H9 (cell line): ENCODE measurements around the gene SDR42E1. TPM values are rescaled to one million over a fixed set of nuclear protein-coding genes. Genes with fewer than 3 reads are reported as not detected.

Source experiments
- DNase-seq: peaks from one replicate; pipeline ENCODE4 v3.0.0-alpha.2; 2017
- H2AFZ ChIP-seq: one replicate; pipeline ENCODE4 v1.6.1; 2013; ENCODE audit warnings: mild to moderate bottlenecking, low read length, control low read depth, moderate library complexity
- H2AK5ac ChIP-seq: 2 replicates; pipeline ENCODE4 v1.6.1; 2013; ENCODE audit warnings: low read length, control low read depth, mixed read lengths; ENCODE audit not compliant: insufficient read length
- H2BK120ac ChIP-seq: one replicate; pipeline ENCODE4 v1.6.1; 2013; ENCODE audit warnings: low read depth, mild to moderate bottlenecking, low read length, control low read depth, inconsistent platforms; ENCODE audit not compliant: poor library complexity, severe bottlenecking
- H2BK12ac ChIP-seq: 2 replicates; pipeline ENCODE4 v1.6.1; 2013; ENCODE audit warnings: low read length, control low read depth, mixed read lengths, low read depth; ENCODE audit not compliant: insufficient read length
- H2BK15ac ChIP-seq: 2 replicates; pipeline ENCODE4 v1.6.1; 2013; ENCODE audit warnings: low read depth, low read length, control low read depth
- H2BK20ac ChIP-seq: one replicate; pipeline ENCODE4 v1.6.1; 2013; ENCODE audit warnings: low read depth, mild to moderate bottlenecking, low read length, control low read depth, inconsistent platforms; ENCODE audit not compliant: poor library complexity, severe bottlenecking
- H2BK5ac ChIP-seq: 2 replicates; pipeline ENCODE4 v1.6.1; 2013; ENCODE audit warnings: low read length, control low read depth, mixed read lengths; ENCODE audit not compliant: insufficient read length
- H3K14ac ChIP-seq: 2 replicates; pipeline ENCODE4 v1.6.1; 2013; ENCODE audit warnings: low read length, control low read depth; ENCODE audit not compliant: insufficient read depth
- H3K18ac ChIP-seq: 2 replicates; pipeline ENCODE4 v1.6.1; 2013; ENCODE audit warnings: low read depth, mild to moderate bottlenecking, mixed read lengths, low read length, control low read depth; ENCODE audit not compliant: insufficient read length
- H3K23ac ChIP-seq: 2 replicates; pipeline ENCODE4 v1.6.1; 2013; ENCODE audit warnings: low read length, control low read depth, mixed read lengths, low read depth; ENCODE audit not compliant: insufficient read length
- H3K23me2 ChIP-seq: 2 replicates; pipeline ENCODE4 v1.6.1; 2013; ENCODE audit warnings: low read depth, mild to moderate bottlenecking, mixed read lengths, low read length, control low read depth; ENCODE audit not compliant: insufficient read length, poor library complexity, severe bottlenecking
- H3K27ac ChIP-seq: 2 replicates; pipeline ENCODE4 v1.5.1; 2013; ENCODE audit warnings: low read length, control low read depth, mixed read lengths, low read depth; ENCODE audit not compliant: insufficient read length
- H3K27me3 ChIP-seq: 2 replicates; pipeline ENCODE4 v1.6.1; 2013; ENCODE audit warnings: low read length, control low read depth, inconsistent platforms; ENCODE audit not compliant: insufficient read depth
- H3K4ac ChIP-seq: 2 replicates; pipeline ENCODE4 v1.6.1; 2013; ENCODE audit warnings: low read depth, mild to moderate bottlenecking, control low read depth, inconsistent platforms, low read length, moderate library complexity
- H3K4me1 ChIP-seq: 2 replicates; pipeline ENCODE4 v1.6.1; 2013; ENCODE audit warnings: low read length, control low read depth, inconsistent platforms; ENCODE audit not compliant: insufficient read depth
- H3K4me2 ChIP-seq: 2 replicates; pipeline ENCODE4 v1.6.1; 2013; ENCODE audit warnings: low read length, control low read depth, mixed read lengths; ENCODE audit not compliant: insufficient read length, insufficient read depth
- H3K56ac ChIP-seq: 2 replicates; pipeline ENCODE4 v1.6.1; 2013; ENCODE audit warnings: low read depth, mild to moderate bottlenecking, mixed read lengths, low read length, control low read depth; ENCODE audit not compliant: insufficient read length
- H3K79me1 ChIP-seq: 2 replicates; pipeline ENCODE4 v1.6.1; 2013; ENCODE audit warnings: low read depth, mild to moderate bottlenecking, moderate library complexity, low read length, control low read depth, inconsistent platforms; ENCODE audit not compliant: insufficient read depth, poor library complexity, severe bottlenecking
- H3K79me2 ChIP-seq: 2 replicates; pipeline ENCODE4 v1.6.1; 2013; ENCODE audit warnings: low read length, control low read depth, inconsistent platforms; ENCODE audit not compliant: insufficient read depth
- H3K9ac ChIP-seq: 2 replicates; pipeline ENCODE4 v1.6.1; 2013; ENCODE audit warnings: low read length, control low read depth, mixed read lengths; ENCODE audit not compliant: insufficient read length; ENCODE audit errors: extremely low read depth
- H3K9me3 ChIP-seq: one replicate; pipeline ENCODE4 v1.6.1; 2013; ENCODE audit warnings: low read depth, low read length, inconsistent platforms; ENCODE audit not compliant: control insufficient read depth
- H3T11ph ChIP-seq: one replicate; pipeline ENCODE4 v1.6.1; 2013; ENCODE audit warnings: mild to moderate bottlenecking, low read length, control low read depth, inconsistent platforms
- H4K20me1 ChIP-seq: one replicate; pipeline ENCODE4 v1.6.1; 2013; ENCODE audit not compliant: control insufficient read depth, insufficient read length, insufficient read depth
- H4K5ac ChIP-seq: 2 replicates; pipeline ENCODE4 v1.6.1; 2013; ENCODE audit warnings: low read depth, mild to moderate bottlenecking, mixed read lengths, low read length, control low read depth; ENCODE audit not compliant: insufficient read length
- H4K8ac ChIP-seq: replicated peaks from 2 replicates; pipeline ENCODE4 v1.6.1; 2013; ENCODE audit warnings: low read length, control low read depth, mixed read lengths, low read depth; ENCODE audit not compliant: insufficient read length
- H4K91ac ChIP-seq: 2 replicates; pipeline ENCODE4 v1.6.1; 2013; ENCODE audit warnings: low read depth, mild to moderate bottlenecking, moderate library complexity, mixed read lengths, low read length, control low read depth; ENCODE audit not compliant: insufficient read length
- H3K27ac Mint-ChIP-seq, 3 experiments: 2 replicates in 2 of 3; 3 replicates in 1 of 3; pipeline ENCODE4 v1.8.0; 2020 to 2021; ENCODE audit warnings: mixed read lengths in 3 of 3, mild to moderate bottlenecking in 1 of 3, moderate library complexity in 1 of 3
- H3K27me3 Mint-ChIP-seq: 2 replicates; pipeline ENCODE4 v1.8.0; 2021; ENCODE audit warnings: low read depth, mild to moderate bottlenecking, moderate library complexity, mixed read lengths
- H3K36me3 Mint-ChIP-seq, 3 experiments: 2 replicates in 2 of 3; 3 replicates in 1 of 3; pipeline ENCODE4 v1.8.0; 2020 to 2021; ENCODE audit warnings: low read depth in 3 of 3, mixed read lengths in 3 of 3; ENCODE audit not compliant: insufficient read depth in 1 of 3
- H3K4me1 Mint-ChIP-seq, 2 experiments: 2 replicates each; pipeline ENCODE4 v1.8.0; 2020; ENCODE audit warnings: mixed read lengths in 2 of 2
- H3K4me3 Mint-ChIP-seq, 2 experiments: 2 replicates in 1 of 2; 3 replicates in 1 of 2; pipeline ENCODE4 v1.8.0; 2020 to 2021; ENCODE audit warnings: mild to moderate bottlenecking in 2 of 2, mixed read lengths in 2 of 2, moderate library complexity in 1 of 2
- H3K9me3 Mint-ChIP-seq, 2 experiments: 2 replicates in 1 of 2; 3 replicates in 1 of 2; pipeline ENCODE4 v1.8.0; 2020; ENCODE audit warnings: mild to moderate bottlenecking in 2 of 2, mixed read lengths in 2 of 2, moderate library complexity in 1 of 2
- CTCF ChIP-seq: fragments of 200-600 bp; sonication (generic); conservative IDR thresholded peaks from 3 replicates; pipeline ENCODE4 v1.8.0; 2021; ENCODE audit warnings: antibody characterized with exemption, mild to moderate bottlenecking
- WGBS: extraction: QIAGEN DNeasy Blood & Tissue Kit; methylation state at CpG from one replicate; pipeline ENCODE4 v1.1.7; 2013; ENCODE audit warnings: missing lambda C conversion rate, low lambda C conversion rate, mixed read lengths; ENCODE audit not compliant: insufficient read length; ENCODE audit errors: extremely low coverage; 5-methylcytosine and 5-hydroxymethylcytosine counted together
- total RNA-seq: library from RNA; stranded (reverse); gene quantifications from 2 replicates; pipeline ENCODE4 v1.2.1, GENCODE V29; 2021

SDR42E1 gene
- total RNA-seq, 1 experiment from 2014 or later: not detected

GRCh38 chr16:82019535-82019934, 8.3 kb upstream of the SDR42E1 start:
- no peak overlapping the region for H3K18ac ChIP-seq
- H3K9me3 ChIP-seq: no peaks in the 10 kb centered on the region
- no peak overlapping the region for H4K8ac ChIP-seq
- no peaks in the 10 kb centered on the region for H3K79me1 ChIP-seq
- H3K4me1 ChIP-seq: no peaks in the 10 kb centered on the region
- no peak overlapping the region for H2AFZ ChIP-seq
- H2BK5ac ChIP-seq: no peak overlapping the region
- H2AK5ac ChIP-seq: no peak overlapping the region
- no peak overlapping the region for H4K5ac ChIP-seq
- no peak for TF ChIP-seq CTCF
- H4K91ac ChIP-seq: no peak overlapping the region
- no peak overlapping the region for H3K9ac ChIP-seq
- no peaks in the 10 kb centered on the region for H3K23me2 ChIP-seq
- H3K14ac ChIP-seq: no peak overlapping the region
- Mint-ChIP-seq H3K9me3 (peaks cover 3 to 8% of the 10 kb centered on the region in 2 experiments; a peak in 4 of 5 replicates), H3K36me3 (no peaks in the 10 kb centered on the region), H3K4me1 (no peaks in the 10 kb centered on the region), H3K27me3 (peaks cover 12% of the 10 kb centered on the region), H3K27ac (no peak overlapping the region), H3K4me3 (no peak overlapping the region)
- no peak overlapping the region for H3K27ac ChIP-seq
- no peaks in the 10 kb centered on the region for H3K79me2 ChIP-seq
- no peak overlapping the region for H2BK20ac ChIP-seq
- no peak overlapping the region for H3K4ac ChIP-seq
- no peak overlapping the region for H2BK120ac ChIP-seq
- DNase-seq: no peak
- WGBS: no CpG with 5 or more reads among the region's 8 CpGs
- no peak overlapping the region for H3K4me2 ChIP-seq
- H3K23ac ChIP-seq: no peak overlapping the region
- H3K27me3 ChIP-seq: no peaks in the 10 kb centered on the region
- H3K56ac ChIP-seq: no peak overlapping the region
- no peak overlapping the region for H2BK15ac ChIP-seq
- no peak overlapping the region for H3T11ph ChIP-seq
- H2BK12ac ChIP-seq: no peak overlapping the region
- H4K20me1 ChIP-seq: no peaks in the 10 kb centered on the region
